Measurements from ENCODE around the gene IGFL2.
A peak's percentile ranks its signal among the peaks of the same experiment; 100 is the strongest.
"Not testable (repeated sequence)": the region's sequence is repeated elsewhere in the genome, so short reads cannot be mapped to it uniquely, and the experiment has no call there.

The IGFL2 gene

DNA sequence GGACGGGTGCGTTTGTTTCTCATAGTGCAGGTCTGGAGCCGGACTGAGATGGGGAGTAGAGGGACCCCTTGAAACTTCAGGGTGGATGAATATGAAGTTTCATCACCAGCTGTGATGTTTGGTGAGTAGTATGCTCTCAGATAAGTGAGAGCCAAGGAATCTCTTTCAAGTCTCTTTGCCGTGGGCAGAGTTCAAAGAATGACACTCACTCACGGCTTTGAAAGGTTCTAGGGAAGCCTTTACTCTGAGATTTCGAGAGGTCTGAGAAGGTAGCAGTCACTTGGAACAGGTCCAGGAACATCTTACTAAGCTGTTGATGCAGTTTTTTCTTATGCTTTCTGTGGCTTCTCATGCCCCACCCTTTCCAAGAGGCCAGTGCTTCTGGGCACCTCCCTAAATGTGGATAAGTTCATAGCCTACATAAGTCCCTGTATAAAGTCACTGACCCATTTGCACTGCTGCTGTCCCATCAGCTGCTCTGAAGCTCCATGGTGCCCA is at the start of gene IGFL2:
TSS of gene IGFL2 (plus strand) at position 448 of the 498 bp plus-strand sequence. CDS start at position 489, 41 bp downstream.
- DNase-seq (ENCODE audit: low spot score), result peak; percentile 2

DNA sequence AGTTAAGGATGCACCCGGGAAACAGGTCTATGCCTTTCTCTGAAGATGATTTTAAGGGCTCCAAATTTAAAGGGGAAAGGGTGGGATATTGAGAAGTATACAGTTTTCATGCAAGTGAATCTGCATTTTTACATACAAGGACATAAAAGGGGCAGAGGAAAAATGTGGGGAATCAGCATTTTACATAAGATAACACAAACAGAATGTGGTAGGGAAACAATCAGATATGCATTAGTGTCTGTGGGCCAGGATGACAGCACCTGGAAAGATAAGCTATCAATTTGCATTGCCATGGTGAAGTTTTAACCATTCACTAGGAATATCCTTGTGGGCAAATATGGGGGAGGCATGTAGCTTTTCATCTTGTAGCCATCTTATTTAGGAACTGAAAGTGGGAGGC is 47.7 kb upstream of the IGFL2 start:
- DNase-seq (ENCODE audit: low spot score), result no peak

DNA sequence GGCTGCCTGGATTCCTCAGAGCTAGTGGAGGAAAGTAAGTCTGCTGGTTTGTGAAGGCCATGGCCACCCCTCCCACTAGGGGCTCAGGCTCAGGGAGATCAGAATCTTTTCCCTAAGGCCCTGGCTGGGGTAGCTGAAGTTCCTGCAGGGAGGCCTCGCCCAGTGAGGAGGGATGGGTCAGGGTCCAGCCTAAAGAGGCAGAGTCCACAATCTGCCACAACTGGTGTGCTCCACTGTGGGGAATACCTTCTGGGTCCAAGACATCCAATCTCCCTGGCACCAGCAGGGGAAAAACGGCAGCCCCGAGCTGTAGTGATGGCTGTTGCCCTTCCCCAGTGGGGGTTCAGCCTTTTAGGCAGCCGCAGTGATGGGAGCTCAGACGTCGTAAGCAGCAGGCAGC is 46.7 kb upstream of the IGFL2 start:
- DNase-seq (ENCODE audit: low spot score), result no peak

GRCh38 chr19:46102333-46102732 is 45.7 kb upstream of the IGFL2 start:
- DNase-seq (ENCODE audit: low spot score), result not testable (repeated sequence)

GRCh38 chr19:46107371-46107770 is 40.7 kb upstream of the IGFL2 start:
- DNase-seq (ENCODE audit: low spot score), result no peak

DNA sequence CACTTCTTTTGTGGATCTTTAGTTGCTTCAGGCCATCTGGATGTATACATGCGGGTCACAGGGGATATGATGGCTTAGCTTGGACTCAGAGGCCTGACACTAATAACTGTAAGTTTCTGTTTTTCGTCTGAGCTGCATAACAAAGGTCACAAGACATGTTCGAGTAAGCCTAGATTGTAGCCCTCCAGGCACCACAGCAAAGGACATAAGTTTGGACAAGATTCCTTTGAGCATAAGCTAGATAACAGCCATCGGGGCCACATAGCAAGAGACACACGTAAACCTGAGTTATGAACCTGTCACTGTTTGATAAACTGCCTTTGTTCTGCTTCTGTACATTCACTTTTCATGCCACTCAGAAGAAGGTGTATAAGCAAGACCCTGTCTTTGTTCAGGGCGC is 38.2 kb upstream of the IGFL2 start:
- no peak for DNase-seq (ENCODE audit: low spot score)

- DNase-seq (ENCODE audit: low spot score), result no peak
These were observed 36.7 kb upstream of the IGFL2 start for GRCh38 chr19:46111376-46111775.

- no peak for DNase-seq (ENCODE audit: low spot score)
These were observed 35.5 kb upstream of the IGFL2 start for GRCh38 chr19:46112527-46112926.

- DNase-seq (ENCODE audit: low spot score), result no peak
These were observed 34.3 kb upstream of the IGFL2 start for GRCh38 chr19:46113726-46114125.

GRCh38 chr19:46115396-46116106 is 32.5 kb upstream of the IGFL2 start:
- DNase-seq (ENCODE audit: low spot score), result peak; percentile 18

DNA sequence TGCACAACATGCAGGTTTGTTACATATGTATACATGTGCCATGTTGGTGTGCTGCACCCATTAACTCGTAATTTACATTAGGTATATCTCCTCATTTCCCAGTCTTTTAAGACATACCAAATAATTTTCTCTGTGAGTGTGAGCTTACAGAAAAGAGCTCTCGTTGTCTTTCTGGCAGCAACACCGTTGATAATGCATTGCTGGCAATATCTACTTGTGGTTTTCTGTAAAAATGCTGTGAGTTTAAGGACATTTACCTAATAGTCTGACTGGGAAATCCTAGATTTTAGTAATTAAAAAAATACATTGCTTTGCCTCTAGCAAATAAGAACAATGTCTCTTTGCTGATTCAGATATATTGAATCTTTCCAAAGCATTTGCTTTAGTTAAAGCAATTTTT is 31.9 kb upstream of the IGFL2 start:
- no peak for DNase-seq (ENCODE audit: low spot score)

DNA sequence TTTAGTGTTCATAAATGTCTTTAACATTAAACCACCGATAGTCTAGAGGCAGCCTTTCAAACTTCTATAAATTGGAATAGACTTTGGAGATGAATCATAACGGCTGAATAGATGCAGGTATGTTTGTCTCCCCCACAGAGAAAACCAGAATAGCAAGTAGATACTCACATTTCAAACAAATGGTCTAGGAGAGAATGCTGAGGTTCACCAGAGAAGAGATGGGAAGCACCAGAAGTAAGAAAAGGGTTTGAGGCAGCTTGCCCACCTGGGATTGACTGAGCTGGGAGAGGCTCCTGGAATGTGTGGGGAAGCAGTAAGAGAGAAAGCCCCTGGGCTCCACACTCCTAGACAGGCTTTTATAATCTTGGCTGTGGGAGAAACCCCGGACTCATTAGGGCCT is 29.9 kb upstream of the IGFL2 start:
- DNase-seq (ENCODE audit: low spot score), result no peak

DNA sequence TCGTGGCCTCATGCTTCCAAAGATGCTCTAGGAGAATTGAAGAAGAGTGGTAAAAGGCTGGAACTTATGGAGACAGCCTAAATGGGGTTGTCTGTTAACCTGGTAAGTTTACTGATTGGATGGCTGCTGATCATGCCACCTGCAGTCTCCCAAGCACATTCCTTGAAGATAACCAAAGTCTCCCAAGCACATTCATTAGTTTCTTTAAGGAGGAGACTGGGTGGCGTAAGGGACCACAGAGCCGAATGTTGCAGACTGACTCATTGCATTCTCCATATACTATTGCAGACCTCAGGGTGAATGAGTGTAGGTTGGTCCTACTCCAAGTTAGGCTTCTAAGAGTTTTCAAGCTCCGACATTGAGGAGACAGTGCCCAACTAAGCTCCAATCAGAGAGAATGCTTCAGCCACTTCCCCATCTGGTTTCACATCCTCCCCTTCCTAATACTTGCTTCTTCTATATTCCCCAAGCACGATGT is 23.4 kb upstream of the IGFL2 start, which contains the start of gene IGFL3:
TSS of gene IGFL3 (minus strand) at position 51 of the 478 bp plus-strand sequence. CDS start at position 12, 39 bp downstream.
- DNase-seq (ENCODE audit: low spot score), result no peak

DNA sequence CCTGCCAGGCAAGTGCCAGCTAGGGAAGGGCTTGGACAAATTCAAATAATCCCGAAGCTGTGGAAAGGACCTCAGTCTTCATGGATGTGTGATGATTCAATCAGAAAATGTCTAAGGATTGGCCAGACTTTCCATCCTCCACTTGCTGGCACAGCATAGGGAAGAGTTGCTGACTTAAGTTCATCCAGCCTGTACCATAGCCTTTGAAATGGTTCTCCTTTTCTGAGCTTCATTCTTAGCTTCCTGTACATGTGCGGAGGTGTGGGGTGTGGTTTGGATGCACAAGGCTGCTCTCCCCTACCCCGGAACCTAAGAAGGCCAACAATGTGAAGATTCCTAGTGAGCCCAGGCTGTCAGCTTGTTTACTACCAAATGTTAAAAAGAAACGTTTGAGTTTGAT is 22.6 kb upstream of the IGFL2 start:
- no peak for DNase-seq (ENCODE audit: low spot score)

- DNase-seq (ENCODE audit: low spot score), result no peak
These were observed 21.9 kb upstream of the IGFL2 start for GRCh38 chr19:46126086-46126580.

DNA sequence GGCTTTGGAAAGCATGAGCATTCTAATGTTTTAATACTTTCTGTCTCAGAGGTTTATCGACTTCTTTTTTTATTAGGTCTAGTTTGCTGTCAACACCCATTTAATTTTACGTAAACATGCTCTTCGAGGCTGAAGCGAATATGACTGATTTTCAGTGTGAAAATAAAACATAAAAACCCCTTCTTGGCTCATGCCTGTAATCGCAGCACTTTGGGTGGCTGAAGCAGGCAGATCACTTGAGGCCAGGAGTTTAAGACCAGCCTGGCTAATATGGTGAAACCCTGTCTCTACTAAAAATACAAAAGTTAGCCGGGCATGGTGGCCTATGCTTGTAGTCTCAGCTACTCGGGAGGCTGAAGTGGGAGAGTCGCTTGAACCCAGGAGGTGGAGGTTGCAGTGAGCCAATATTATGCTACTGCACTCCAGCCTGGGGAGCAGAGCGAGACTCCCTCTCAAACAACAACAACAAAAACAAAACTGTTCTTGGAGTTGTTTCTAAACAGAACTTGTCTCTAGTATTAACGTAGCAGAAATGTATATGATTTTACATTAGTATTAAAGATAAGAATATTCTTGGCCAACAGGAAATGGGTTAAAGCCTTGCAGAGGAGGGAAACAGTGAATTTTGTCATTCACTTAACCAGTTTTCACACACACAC is 16.4 kb upstream of the IGFL2 start:
- DNase-seq (ENCODE audit: low spot score), result no peak

GRCh38 chr19:46132508-46133100 is 15.4 kb upstream of the IGFL2 start:
- no peak for DNase-seq (ENCODE audit: low spot score)

DNA sequence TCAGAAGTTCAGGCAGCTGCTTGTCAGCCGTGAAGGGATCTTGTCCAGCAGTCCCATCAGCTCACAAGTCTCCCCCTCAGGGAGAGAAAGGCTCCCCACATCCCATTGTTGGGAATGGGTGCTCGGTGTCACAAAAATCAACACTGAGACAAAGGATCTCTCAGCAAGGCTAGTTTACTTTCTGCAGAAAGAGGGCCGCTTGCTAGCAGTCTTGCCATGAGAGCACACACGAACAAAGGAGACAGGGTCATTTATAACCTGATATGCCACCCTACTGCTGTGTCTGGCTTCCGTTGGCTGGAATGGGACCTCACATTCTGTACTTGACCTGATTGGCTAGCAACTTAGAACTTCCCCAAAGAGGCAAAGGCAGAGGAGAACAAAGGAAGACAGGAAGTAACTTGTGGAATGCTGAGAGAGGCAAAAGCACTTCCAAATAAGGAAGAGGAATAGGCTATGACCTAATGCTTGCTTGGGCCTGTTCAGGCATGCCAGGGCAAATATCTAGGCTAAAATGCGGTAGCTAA is 14.9 kb upstream of the IGFL2 start:
- peak; percentile 83 for DNase-seq (ENCODE audit: low spot score)

DNA sequence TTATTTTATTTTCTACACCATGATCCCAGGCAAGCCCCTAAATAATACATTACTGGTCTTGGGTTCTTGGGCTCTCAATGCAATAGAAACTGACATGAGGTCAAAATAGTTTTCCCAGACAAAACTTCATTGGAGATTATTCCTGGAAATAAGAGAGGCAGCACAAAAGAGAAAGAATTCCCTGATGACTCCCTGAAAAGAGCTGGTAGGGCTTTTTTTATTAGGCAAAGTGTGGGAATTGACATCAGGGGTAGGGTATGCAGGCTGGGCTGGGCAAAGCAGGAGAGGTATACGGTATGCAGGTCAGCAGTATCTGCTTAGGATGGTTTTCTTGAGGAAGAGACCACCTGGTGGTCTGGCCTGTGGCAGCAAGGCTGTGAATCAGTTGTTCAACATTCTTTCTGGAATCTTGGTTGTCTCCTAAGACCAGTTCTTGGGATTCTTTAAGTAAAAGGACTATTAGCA is 14.2 kb upstream of the IGFL2 start:
- DNase-seq (ENCODE audit: low spot score), result no peak

GRCh38 chr19:46134527-46134926 is 13.5 kb upstream of the IGFL2 start:
- DNase-seq (ENCODE audit: low spot score), result no peak

- DNase-seq (ENCODE audit: low spot score), result no peak
These were observed 10.0 kb upstream of the IGFL2 start for GRCh38 chr19:46137915-46138473.

- DNase-seq (ENCODE audit: low spot score), result no peak
These were observed 6.6 kb upstream of the IGFL2 start for GRCh38 chr19:46141421-46141820.
